Neural cell (in vitro differentiated cells): Measurements from ENCODE around the gene UBASH3B. TPM values are rescaled to one million over a fixed set of nuclear protein-coding genes. Genes with fewer than 3 reads are reported as not detected.

Experiments used
- H2AFZ ChIP-seq: fragments of 200-600, 300-800 bp; sonication (generic), shearing (Covaris generic); 2 replicates; pipeline ENCODE4 v1.6.0; 2014; ENCODE audit warnings: low read depth, mild to moderate bottlenecking, antibody characterized with exemption, low read length, moderate library complexity
- H3F3A ChIP-seq: fragments of 200-600 bp; shearing (Covaris generic); 2 replicates; pipeline ENCODE4 v1.6.1; 2016; ENCODE audit warnings: mild to moderate bottlenecking, moderate library complexity, mixed read lengths, antibody characterized with exemption, low read length; ENCODE audit not compliant: insufficient read depth, poor library complexity, severe bottlenecking
- H3K27ac ChIP-seq: fragments of 200-600, 300-800 bp; sonication (generic), shearing (Covaris generic); 2 replicates; pipeline ENCODE4 v1.5.1; 2014; ENCODE audit warnings: mild to moderate bottlenecking, low read length, moderate library complexity
- H3K27me3 ChIP-seq: fragments of 300-800, 200-600 bp; sonication (generic), shearing (Covaris generic); 2 replicates; pipeline ENCODE4 v1.6.0; 2014; ENCODE audit warnings: mild to moderate bottlenecking, low read depth, low read length, moderate library complexity; ENCODE audit not compliant: insufficient read depth
- H3K36me3 ChIP-seq: fragments of 300-800, 200-600 bp; sonication (generic), shearing (Covaris generic); 2 replicates; pipeline ENCODE4 v1.5.1; 2014; ENCODE audit warnings: mild to moderate bottlenecking, antibody characterized with exemption, low read length, moderate library complexity; ENCODE audit not compliant: insufficient read depth
- H3K4me2 ChIP-seq: fragments of 300-800, 200-600 bp; sonication (generic), shearing (Covaris generic); 2 replicates; pipeline ENCODE4 v1.6.0; 2014; ENCODE audit warnings: mild to moderate bottlenecking, low read length
- H3K4me3 ChIP-seq: fragments of 300-800, 200-600 bp; sonication (generic), shearing (Covaris generic); 2 replicates; pipeline ENCODE4 v1.5.1; 2014; ENCODE audit warnings: mild to moderate bottlenecking, low read length, moderate library complexity
- H3K79me2 ChIP-seq: fragments of 200-600 bp; shearing (Covaris generic); replicated peaks from 2 replicates; pipeline ENCODE4 v1.6.0; 2014; ENCODE audit warnings: mild to moderate bottlenecking, low read length, moderate library complexity; ENCODE audit not compliant: insufficient read depth
- H3K9ac ChIP-seq: fragments of 300-800, 200-600 bp; sonication (generic), shearing (Covaris generic); 2 replicates; pipeline ENCODE4 v1.6.1; 2016; ENCODE audit warnings: mild to moderate bottlenecking, low read length, mixed read lengths
- H3K9me2 ChIP-seq: fragments of 200-600 bp; shearing (Covaris generic); 2 replicates; pipeline ENCODE4 v1.6.1; 2016; ENCODE audit warnings: mild to moderate bottlenecking, low read length, mixed read lengths; ENCODE audit not compliant: insufficient read depth
- H3K9me3 ChIP-seq: fragments of 200-600, 300-800 bp; sonication (generic), shearing (Covaris generic); 2 replicates; pipeline ENCODE4 v1.6.1; 2016; ENCODE audit warnings: mild to moderate bottlenecking, mixed run types, low read length, moderate library complexity, mixed read lengths
- H4K20me1 ChIP-seq: fragments of 200-600 bp; shearing (Covaris generic); 2 replicates; pipeline ENCODE4 v1.6.1; 2016; ENCODE audit warnings: mild to moderate bottlenecking, mixed run types; ENCODE audit not compliant: insufficient read depth
- CTCF ChIP-seq: fragments of 450-650 bp; IDR thresholded peaks from 2 replicates; pipeline ENCODE4 v1.5.1; 2014; ENCODE audit warnings: antibody characterized with exemption, mild to moderate bottlenecking, moderate library complexity; ENCODE audit not compliant: poor library complexity, severe bottlenecking
- EZH2 ChIP-seq: fragments of 200-600, 300-800 bp; shearing (Covaris generic), sonication (generic); IDR thresholded peaks from 2 replicates; pipeline ENCODE4 v1.6.1; 2014; ENCODE audit warnings: antibody characterized with exemption, low read length, borderline replicate concordance, mild to moderate bottlenecking; ENCODE audit not compliant: insufficient read depth, poor library complexity, severe bottlenecking
- MXI1 ChIP-seq: fragments of 450-650 bp; conservative IDR thresholded peaks from 2 replicates; pipeline ENCODE4 v1.6.1; 2014; ENCODE audit warnings: antibody characterized with exemption, mild to moderate bottlenecking; ENCODE audit not compliant: poor library complexity, severe bottlenecking
- POLR2AphosphoS5 ChIP-seq: IDR thresholded peaks from 2 replicates; pipeline ENCODE4 v1.6.1; 2012
- RAD21 ChIP-seq: fragments of 450-650 bp; conservative IDR thresholded peaks from 2 replicates; pipeline ENCODE4 v1.6.1; 2014; ENCODE audit warnings: antibody characterized with exemption, mild to moderate bottlenecking, moderate library complexity
- SMC3 ChIP-seq: fragments of 450-650 bp; conservative IDR thresholded peaks from 2 replicates; pipeline ENCODE4 v1.6.1; 2014; ENCODE audit warnings: antibody characterized with exemption, mild to moderate bottlenecking, moderate library complexity; ENCODE audit not compliant: poor library complexity
- TAF1 ChIP-seq: IDR thresholded peaks from 2 replicates; pipeline ENCODE4 v1.6.1; 2012; ENCODE audit warnings: low read depth
- polyA plus RNA-seq: library from polyadenylated mRNA; depleted of rRNA; stranded (reverse); fragments of >200 nt; gene quantifications from 2 replicates; pipeline ENCODE4 v1.2.3, GENCODE V29; 2014

The UBASH3B gene
- polyA plus RNA-seq, 1 donor from 2014 or later: 4.2 TPM

GRCh38 chr11:122633219-122633829, 22.2 kb upstream of the UBASH3B start:
- no peaks in the 10 kb centered on the region for H3K9me3 ChIP-seq
- no peaks in the 10 kb centered on the region for H4K20me1 ChIP-seq
- no peaks in the 10 kb centered on the region for H3K9me2 ChIP-seq
- H3K27ac ChIP-seq: no peak overlapping the region
- peak; percentile 41 for TF ChIP-seq CTCF
- TF ChIP-seq TAF1: no peak
- peak; percentile 54 for TF ChIP-seq RAD21
- TF ChIP-seq MXI1: no peak
- TF ChIP-seq SMC3: peak; percentile 48
- no peak for TF ChIP-seq EZH2
- no peak overlapping the region for H2AFZ ChIP-seq
- no peaks in the 10 kb centered on the region for H3K36me3 ChIP-seq
- H3K79me2 ChIP-seq: no peaks in the 10 kb centered on the region
- H3K4me2 ChIP-seq: no peak overlapping the region
- no peaks in the 10 kb centered on the region for H3F3A ChIP-seq
- no peaks in the 10 kb centered on the region for H3K27me3 ChIP-seq
- H3K9ac ChIP-seq: no peak overlapping the region
- H3K4me3 ChIP-seq: no peak overlapping the region

GRCh38 chr11:122634501-122634900, 21.0 kb upstream of the UBASH3B start:
- Histone ChIP-seq H2AFZ (no peak overlapping the region), H3K27ac (no peak overlapping the region), H3K9me2 (no peaks in the 10 kb centered on the region), H3K4me3 (no peak overlapping the region), H3K27me3 (no peaks in the 10 kb centered on the region), H4K20me1 (no peaks in the 10 kb centered on the region), H3K9me3 (no peaks in the 10 kb centered on the region), H3K4me2 (no peak overlapping the region), H3K9ac (no peak overlapping the region), H3K36me3 (no peaks in the 10 kb centered on the region), H3K79me2 (no peaks in the 10 kb centered on the region), H3F3A (no peaks in the 10 kb centered on the region)
- TF ChIP-seq POLR2AphosphoS5: no peak

GRCh38 chr11:122637541-122637940, 18.0 kb upstream of the UBASH3B start:
- no peaks in the 10 kb centered on the region for H3K9me3 ChIP-seq
- no peak overlapping the region for H2AFZ ChIP-seq
- no peaks in the 10 kb centered on the region for H3K79me2 ChIP-seq
- no peak overlapping the region for H3K9ac ChIP-seq
- H3F3A ChIP-seq: no peaks in the 10 kb centered on the region
- no peaks in the 10 kb centered on the region for H3K27me3 ChIP-seq
- H3K9me2 ChIP-seq: no peaks in the 10 kb centered on the region
- H4K20me1 ChIP-seq: no peaks in the 10 kb centered on the region
- no peak for TF ChIP-seq MXI1
- H3K4me3 ChIP-seq: no peak overlapping the region
- H3K27ac ChIP-seq: no peak overlapping the region
- H3K36me3 ChIP-seq: no peaks in the 10 kb centered on the region
- H3K4me2 ChIP-seq: no peak overlapping the region

GRCh38 chr11:122642472-122642922, 13.0 kb upstream of the UBASH3B start:
- H2AFZ ChIP-seq: no peak overlapping the region

More at GRCh38 chr11:122642472-122642922, 13.0 kb upstream of the UBASH3B start:
- no peaks in the 10 kb centered on the region for H3K9me3 ChIP-seq
- no peak for TF ChIP-seq MXI1
- no peak overlapping the region for H3K4me3 ChIP-seq
- H3F3A ChIP-seq: no peaks in the 10 kb centered on the region
- H4K20me1 ChIP-seq: no peaks in the 10 kb centered on the region
- no peaks in the 10 kb centered on the region for H3K79me2 ChIP-seq
- no peaks in the 10 kb centered on the region for H3K27me3 ChIP-seq
- H3K4me2 ChIP-seq: no peak overlapping the region
- H3K9ac ChIP-seq: no peak overlapping the region
- no peak overlapping the region for H3K27ac ChIP-seq
- H3K36me3 ChIP-seq: no peaks in the 10 kb centered on the region
- no peaks in the 10 kb centered on the region for H3K9me2 ChIP-seq
